Kasumi-1 (cell line): ENCODE data around the gene LLGL2.

Experiments used
- DNase-seq, 2 experiments: peaks; one replicate each; lab custom pipeline; 2025; lab: John Stamatoyannopoulos, UW

LLGL2 gene

DNA sequence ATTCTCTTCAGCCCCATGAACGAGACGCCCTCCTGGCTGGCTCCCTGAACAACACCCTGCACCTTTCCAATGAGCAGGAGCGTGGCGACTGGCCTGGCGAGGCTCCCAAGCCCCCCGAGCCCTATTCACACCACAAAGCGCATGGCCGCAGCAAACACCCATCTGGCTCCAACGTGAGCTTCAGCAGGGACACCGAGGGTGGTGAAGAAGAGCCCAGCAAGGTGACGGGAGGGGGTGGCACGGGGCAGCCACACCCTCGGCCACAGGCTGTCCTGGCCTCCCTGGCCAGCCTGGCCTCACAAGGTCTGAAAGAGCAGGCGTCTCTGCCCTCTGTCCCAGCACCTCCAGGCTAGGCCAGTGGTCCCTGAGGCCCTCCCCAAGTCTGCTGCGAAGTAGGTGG is 33.8 kb upstream of the LLGL2 start:
- no peak for DNase-seq

DNA sequence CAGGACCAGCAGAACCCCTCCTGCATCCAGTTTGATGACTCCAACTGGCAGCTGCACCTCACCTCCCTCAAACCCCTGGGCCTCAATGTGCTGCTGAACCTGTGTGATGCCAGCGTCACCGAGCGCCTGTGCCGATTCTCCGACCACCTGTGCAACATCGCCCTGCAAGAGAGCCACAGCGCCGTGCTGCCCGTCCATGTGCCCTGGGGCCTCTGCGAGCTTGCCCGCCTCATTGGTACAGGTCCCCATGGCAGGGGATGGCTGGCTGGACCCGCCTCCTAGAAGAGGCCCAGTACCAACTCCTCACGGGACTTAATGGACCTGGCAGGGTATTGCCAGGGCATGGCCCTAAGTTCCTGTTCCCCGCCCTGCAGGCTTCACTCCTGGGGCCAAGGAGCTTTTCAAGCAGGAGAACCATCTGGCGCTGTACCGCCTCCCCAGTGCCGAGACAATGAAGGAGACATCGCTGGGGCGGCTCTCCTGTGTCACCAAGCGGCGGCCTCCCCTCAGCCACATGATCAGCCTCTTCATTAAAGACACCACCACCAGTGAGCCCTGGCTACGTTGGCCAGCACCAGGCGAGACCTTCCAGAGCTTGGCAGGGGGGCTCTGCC is 32.8 kb upstream of the LLGL2 start:
- no peak for DNase-seq

DNA sequence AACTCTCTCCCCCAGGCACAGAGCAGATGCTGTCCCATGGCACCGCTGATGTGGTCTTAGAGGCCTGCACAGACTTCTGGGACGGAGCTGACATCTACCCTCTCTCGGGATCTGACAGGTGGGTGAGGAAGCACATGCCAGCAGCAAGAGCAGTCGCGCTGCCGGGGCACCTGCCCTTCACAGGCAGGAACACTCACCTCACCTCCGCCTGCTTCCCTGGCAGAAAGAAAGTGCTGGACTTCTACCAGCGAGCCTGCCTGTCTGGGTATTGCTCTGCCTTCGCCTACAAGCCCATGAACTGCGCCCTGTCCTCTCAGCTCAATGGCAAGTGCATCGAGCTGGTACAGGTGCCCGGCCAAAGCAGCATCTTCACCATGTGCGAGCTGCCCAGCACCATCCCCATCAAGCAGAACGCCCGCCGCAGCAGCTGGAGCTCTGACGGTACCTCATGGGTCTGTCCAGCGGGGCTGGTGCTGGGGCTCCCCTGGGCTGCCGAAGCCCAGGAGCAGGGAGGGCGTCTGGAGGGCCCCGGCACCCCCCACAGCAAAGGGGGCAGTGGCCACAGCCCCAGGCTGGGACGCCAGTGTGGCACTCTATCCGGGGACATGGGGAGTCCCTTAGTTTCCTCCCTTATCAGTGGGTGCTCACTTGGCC is 31.9 kb upstream of the LLGL2 start:
- no peak for DNase-seq

DNA sequence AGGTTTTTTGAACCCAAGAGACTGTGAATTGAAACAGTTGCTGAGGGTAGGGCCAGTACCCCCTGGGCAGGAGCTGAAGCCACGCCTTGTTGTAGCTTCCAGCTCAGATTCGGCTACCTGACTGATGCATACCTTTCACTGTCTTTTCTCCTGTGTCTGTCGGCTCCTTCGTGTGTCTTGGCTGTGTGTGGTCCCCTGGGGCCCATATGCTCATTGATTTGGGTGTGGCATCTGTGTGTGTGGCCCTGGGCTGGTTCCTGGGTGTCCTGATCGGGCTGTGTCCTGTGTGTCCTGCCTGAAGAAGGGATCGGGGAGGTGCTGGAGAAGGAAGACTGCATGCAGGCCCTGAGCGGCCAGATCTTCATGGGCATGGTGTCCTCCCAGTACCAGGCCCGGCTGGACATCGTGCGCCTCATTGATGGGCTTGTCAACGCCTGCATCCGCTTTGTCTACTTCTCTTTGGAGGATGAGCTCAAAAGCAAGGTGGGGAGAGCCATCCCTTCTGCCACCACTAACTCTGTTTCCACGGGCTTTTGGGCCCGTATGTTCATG is 31.1 kb upstream of the LLGL2 start:
- no peak for DNase-seq

DNA sequence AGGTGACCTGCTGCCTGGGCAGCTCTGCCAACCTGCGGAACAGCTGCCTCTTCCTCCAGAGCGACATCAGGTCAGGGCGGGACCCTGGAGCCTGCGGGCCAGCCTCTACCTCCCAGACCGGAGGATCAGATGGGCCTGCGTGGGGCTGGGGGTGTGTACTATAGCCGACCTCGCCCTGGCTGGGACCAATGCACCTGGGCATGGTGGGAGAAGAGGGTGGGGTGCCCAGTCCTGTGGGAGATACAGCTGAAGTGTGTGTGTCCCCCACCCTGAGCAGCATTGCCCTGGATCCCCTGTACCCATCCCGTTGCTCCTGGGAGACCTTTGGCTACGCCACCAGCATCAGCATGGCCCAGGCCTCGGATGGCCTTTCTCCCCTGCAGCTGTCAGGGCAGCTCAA is 29.5 kb upstream of the LLGL2 start:
- DNase-seq, result no peak

DNA sequence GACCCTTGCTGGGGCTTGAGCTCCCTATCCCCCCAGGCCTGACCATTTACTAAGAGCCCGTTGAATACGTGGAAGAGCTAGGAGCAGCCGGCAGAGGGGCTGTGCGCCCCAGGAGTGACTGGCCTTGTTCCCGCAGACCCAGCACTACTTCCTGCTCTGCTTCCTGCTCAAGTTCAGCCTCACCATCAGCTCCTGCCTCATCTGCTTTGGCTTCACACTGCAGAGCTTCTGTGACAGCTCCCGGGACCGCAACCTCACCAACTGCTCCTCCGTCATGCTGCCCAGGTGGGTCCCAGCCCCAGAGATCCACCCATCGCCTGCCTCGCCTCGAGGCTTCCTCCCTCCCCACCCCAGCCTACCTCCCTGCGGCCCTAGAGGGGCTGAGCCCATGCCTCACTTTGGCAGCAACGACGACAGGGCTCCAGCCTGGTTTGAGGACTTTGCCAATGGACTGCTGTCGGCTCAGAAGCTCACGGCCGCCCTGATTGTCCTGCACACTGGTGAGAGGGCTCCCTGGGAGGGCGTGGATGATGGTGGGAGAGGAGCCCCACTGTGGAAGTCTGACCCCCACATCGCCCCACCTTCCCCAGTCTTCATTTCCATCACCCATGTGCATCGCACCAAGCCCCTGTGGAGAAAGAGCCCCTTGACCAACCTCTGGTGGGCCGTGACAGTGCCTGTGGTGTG is 27.3 kb upstream of the LLGL2 start:
- DNase-seq, result peak; percentile 99 to 100

DNA sequence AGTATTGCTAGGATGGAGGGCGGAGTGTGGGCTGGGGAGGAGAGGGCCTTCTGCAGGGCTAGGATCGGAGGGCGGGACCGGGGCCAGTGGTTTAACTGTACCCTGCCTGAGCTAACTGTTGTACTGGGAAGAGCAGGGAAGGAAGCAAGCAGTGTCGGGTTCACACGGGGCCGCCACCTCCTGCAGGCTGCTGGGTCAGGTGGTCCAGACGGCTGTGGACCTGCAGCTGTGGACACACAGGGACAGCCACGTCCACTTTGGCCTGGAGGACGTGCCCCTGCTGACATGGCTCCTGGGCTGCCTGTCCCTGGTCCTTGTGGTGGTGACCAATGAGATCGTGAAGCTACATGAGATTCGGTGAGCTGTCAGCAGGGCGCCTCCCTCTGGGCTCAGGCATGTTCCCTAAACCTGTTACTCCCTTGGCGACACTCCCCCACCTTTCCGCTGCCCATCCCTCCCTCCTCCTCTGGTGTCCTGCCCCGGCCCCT is 26.7 kb upstream of the LLGL2 start:
- peak; percentile 97 for DNase-seq

DNA sequence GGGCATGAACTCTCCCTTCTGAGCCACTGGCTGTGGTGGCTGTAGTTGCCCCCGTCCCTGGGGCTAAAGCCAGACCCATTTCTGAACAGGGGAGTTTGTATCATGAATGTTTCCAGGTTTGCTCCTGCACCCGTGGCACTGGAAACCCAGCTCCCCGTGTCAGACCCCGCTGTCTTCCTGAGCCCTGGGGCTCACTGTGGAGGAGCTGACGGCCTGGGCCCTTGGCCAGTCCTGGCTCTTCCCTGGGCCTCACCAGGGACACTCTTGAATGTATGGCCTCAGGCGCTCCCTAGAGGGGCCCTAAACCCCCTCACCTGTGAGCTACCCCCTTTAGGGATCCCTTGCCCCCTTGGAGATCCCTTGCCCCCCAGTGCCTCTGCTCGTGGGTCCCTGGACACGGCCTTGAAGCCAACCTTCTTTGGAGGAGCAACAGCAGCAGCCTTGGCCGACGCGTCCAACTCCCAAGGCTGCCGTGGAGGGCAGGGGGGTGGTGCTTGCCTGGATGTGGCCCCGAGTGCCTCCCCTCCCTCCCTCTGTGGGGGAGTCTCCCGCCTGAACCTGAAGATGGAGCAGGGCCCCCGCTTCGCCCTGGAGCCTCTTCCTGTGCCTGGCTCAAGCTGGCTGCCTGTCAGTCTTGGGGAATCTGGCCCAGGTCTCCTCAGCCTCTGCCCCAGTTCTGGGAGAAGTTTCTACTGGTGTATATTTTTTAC is 26.0 kb upstream of the LLGL2 start:
- peak; percentile 62 to 63 for DNase-seq

DNA sequence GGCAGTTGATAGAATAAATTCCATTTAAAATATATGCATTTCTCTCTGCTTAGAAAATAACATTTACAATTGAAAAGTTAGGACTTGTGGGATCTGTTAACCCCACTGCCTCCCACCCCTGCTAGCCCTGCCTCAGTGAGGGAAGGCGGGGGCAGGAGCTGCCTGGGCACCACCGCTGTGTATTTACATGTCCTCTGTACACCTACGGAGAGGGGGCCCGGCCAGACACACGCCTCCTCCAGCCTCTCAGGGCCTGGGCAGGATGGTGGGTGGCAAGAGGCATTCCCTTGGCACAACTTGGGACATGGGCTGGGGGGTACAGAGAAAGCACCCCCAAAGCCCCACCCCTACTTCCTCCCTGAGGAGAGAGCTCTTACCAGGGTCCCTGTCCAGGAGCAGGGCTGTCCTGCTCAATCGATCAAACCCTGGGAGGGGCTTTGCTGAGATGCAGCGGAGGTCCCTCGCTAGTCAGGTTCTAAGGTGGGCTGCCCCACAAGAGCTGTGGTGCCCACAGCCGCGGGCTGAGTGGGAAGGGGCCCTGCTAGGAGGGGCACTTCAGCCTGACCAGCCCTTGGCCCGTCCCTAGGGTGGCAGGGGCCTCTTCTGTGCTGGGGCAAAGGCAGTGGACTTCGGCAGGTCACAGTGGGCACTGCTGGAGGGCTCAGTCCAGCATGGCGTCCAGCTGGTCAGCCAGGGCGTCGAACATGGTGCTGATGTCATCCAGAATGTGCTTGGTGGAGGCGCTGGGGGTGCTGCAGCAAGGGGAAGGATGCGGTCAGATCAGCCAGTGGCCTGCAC is 24.9 kb upstream of the LLGL2 start:
- DNase-seq, result no peak

DNA sequence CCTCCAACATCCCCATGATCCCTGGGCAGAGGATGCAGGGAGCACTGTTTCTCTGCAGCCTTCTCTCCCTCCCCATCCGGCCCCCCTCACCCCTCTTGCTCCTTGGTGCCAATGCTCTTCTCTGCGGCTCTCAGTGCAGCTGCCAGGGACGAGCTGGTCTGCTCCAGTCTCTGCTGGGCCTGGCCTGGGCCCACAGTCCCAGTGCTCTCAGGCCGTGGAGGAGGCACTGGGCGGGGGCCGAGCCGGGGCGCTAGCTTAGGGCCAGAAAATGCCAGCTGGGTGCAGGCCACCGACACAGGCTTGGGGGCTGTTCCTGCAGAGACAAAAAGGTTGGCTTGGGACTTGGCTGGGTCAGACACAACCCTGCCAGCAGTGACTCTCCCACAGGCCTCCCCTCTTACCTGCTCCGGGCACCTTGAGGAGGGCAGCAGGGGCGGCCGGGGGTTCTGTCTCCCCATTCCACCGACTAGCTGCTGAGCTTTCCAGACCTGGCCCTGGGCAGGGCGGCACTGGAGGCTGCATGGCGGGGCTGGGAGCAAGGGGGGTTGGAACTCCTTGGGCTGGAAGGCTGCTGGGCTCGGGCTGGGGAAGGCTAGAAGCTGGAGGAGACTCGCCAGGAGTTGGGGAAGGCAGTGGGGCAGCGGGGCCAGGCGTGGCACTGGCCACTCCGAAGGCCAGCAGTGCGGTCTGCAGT is 24.0 kb upstream of the LLGL2 start:
- no peak for DNase-seq

DNA sequence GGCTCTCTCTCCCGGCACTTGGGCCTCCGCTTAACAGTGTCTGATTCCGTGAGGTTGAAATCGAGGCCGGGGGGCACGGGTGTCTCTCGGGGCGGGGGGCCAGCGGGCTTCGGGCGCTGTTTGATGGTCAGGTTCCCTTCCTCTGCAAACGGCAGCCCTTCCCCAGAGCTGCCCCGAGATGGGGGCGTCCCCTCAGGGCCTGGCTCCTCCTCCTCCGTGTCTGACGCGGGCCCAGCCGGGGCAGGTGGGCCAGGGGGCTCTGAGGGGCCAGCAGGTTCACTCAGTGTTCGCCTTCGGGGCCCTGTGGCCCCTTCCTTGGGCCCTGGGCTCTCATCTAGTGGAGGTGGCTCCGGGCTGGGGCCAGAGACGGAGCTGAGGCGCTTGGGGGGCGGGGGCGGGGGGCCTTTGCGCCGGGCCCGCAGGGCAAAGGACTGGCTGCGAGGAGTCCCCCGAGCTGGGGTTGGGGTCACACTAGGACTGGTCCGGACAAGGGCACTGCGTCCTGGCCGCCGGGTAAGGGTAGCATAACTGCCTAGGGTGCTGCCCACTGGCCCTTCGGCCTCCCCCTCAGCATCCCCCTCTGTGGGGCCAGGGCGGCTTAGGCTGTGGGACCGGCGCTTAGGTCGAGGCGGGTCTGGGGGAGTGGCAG is 23.3 kb upstream of the LLGL2 start:
- DNase-seq, result no peak

DNA sequence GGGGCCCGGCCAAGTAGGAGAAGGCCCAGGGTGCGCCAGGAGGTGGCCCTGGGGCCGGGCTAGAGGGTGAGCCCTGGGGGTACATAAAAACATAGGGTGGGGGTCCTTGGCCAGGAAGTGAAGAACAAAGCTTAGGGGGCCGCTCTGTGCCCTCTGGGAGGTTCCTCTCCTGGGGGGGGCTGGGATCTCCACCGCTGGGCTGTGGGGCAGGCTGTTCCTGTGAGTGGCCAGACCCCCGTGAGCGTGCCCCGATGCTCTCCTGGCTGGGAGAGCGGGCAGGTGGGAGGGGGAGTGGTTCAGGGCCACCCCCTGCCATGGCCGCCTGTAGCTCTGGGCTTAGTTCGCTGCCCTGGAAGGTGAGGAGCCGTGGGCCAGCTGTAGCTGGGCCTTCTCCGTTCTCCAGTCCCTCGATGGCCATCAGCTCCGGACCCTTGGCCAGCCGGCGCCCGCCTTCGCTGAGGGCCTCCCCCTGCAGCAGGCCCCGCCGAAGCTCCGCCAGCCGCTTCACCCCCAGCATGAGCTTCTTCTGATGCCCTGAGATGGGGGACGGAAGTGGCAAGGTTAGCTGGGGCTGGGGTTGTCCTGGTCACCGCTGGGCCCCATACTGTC is 22.7 kb upstream of the LLGL2 start:
- no peak for DNase-seq

DNA sequence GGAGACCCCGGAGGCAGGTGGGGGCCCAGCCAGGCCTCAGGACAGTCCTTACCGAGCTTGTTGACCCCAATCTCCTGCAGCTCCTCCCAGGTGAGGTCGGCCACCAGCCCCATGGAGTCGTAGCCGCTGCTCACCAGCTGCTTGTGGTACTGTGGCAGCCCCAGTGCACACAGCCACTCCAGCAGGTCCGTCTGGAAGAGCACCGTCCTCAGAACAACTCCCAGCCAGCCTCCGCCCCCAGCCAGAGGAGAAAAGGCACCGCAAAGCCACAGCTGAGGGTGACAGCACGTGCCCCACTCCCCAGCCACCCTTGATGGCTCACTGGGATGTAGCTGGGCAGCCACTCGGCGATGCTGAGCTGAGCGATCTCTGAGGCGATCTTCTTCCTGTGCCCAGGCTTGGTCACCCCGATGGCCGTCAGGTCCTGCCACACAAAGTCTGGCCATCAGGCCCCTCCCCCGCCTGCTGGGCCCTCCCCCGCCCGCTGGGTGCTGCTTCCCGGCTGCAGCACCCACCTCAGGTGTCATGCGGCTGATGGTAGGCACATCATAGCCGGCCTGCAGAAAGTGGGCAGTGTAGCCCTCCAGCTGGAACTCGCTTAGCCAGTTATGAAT is 22.1 kb upstream of the LLGL2 start:
- no peak for DNase-seq

DNA sequence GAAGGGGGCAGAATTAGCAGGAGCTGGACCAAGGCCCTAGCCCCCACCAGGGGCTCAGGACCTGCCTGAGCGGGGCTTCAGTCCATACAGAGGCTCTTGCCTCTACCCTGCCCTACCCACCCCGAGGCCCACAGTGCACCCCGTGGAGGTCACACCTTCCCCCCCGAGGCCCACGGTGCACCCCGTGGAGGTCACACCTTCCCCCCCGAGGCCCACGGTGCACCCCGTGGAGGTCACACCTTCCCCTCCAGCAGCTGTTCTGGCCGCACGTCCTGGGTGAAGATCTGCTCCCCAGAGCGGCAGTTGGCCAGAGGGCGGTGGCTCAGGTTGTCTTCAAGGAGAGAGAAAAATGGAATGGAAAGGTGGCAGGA is 21.5 kb upstream of the LLGL2 start:
- no peak for DNase-seq

DNA sequence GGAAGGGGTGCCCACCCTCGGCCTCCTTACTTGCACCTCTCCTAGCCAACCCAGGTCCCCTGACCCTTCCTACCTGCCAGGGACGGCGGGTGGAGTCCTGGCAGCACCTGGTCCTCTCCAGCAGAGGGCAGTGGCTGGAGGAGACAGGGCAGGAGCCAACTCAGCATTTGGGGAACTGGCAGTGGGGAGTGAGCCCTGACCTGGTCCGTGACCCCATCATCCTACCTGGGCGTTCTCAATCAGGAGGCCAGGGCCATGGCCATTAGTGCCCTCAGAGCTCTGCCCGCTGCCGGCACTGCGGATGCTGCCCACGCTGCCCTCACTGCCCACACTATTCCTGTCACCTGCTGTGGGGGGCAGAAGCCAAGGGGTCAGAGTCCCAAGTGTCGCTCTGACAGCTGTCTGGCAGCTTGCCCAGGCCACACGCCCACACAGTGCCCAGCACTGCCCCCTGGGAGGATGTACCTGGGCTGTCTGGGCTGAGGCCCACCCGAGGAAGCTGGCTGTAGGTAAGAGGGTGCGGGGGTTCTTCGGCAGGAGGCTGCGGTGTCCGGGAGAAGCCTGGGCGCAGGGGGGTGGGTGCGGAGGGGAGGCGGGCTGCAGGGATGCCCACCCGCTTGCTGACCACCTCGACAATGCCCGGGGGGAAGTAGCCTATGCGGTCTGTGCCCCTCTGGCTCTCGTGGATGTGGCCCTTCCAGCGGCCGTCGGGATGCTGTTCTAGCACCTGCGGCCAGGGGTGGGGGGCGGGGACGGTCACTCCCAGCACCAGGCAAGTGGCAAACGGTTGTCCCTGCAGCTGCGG is 20.9 kb upstream of the LLGL2 start:
- peak; percentile 64 to 71 for DNase-seq

DNA sequence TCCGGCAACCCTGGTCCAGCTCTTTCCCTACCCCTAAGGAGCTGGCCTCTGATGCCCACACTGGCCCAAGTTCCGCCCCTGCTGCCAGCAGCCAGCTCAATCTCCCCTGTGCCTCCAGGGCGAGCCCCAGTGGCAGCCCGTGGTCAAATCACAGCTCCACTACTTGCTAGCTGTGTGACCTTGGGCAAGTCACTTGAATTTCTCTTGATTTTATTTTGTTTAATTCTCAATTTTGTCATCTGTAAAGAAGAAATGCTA is 20.4 kb upstream of the LLGL2 start:
- no peak for DNase-seq

DNA sequence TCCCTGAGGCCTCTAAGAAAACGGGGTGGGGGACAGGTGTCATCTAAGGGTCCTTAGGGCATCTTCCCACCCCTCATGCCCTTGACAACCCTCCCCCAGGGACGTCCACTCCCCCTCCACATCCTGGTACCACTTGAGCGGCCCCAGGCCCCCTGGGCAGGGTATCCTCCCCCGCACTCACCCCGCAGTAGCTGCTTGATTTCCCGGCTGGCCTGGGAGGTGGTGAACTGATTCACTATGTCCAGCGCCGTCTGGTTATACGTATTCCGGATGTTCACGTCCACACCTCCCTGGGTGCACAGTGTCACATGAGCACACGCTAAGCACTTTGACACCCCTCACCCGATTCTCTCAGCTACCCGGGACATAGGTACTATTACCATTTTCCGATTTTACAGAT is 19.9 kb upstream of the LLGL2 start:
- DNase-seq, result no peak

DNA sequence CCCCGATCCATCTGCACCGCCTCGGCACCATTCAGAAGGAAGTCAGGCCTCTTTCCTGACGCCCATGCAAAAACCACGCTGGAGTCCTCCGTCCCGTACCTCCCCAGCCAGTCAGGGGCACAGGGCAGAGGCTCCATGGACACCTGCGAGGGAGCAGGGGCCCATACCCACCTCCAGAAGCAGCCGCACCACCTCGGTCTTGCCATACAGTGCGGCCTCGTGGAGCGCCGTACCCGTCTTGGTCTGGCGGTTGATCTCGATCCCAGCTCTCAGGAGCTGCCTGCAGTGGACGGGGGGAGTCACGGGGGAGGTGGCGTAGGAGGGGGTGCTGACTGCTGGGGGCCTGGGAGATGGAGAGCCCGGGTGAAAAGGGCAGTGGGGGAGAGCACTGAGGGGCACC is 19.4 kb upstream of the LLGL2 start:
- no peak for DNase-seq

DNA sequence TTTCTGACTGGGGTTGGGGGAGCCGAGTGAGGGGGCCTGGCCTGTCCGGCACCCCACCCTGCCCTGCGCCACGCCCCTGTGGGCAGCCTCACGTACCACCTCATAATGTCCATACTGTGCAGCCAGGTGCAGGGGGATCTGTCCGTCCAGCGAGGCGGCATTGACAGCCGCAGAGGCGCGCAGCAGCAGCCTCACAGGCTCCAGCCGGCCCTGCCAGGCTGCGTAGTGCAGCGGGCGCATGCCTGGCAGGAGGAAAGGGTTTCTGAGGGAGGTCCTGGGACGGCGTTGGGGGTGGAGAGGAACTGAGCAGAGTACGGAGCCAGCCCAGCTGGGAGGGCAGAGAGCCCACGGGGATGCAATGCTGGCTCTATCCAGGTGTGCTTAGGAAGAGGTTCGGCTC is 18.6 kb upstream of the LLGL2 start:
- no peak for DNase-seq
